GM21717 (cell line): ENCODE data around the gene NSDHL.
"Not testable (repeated sequence)": the region's sequence is repeated elsewhere in the genome, so short reads cannot be mapped to it uniquely, and the experiment has no call there.

Source experiments
- ATAC-seq: cut with Tn5 transposase; IDR thresholded peaks from one replicate; pipeline ENCODE4 v1.9.1; 2021; ENCODE audit warnings: mild to moderate bottlenecking, moderate library complexity; ENCODE audit not compliant: unreplicated experiment

The NSDHL gene

GRCh38 chrX:152830312-152831305, at the start of gene NSDHL, which contains the start of gene CETN2:
NSDHL (plus strand) TSS chrX:152831063; CDS start chrX:152846325, 15,262 bp downstream.
CETN2 (minus strand) TSS chrX:152830757; CDS start chrX:152830710, 47 bp downstream.
- peak; percentile 98 for ATAC-seq

GRCh38 chrX:152787062-152787461, 43.8 kb upstream of the NSDHL start:
- not testable (repeated sequence) for ATAC-seq

- ATAC-seq, result no peak
Observed at GRCh38 chrX:152798945-152799344, 31.9 kb upstream of the NSDHL start.

- ATAC-seq, result no peak
Observed at GRCh38 chrX:152806035-152806434, 24.8 kb upstream of the NSDHL start.

GRCh38 chrX:152810403-152810802, 20.5 kb upstream of the NSDHL start:
- no peak for ATAC-seq

- ATAC-seq, result no peak
Observed at GRCh38 chrX:152813206-152813605, 17.7 kb upstream of the NSDHL start.

GRCh38 chrX:152814048-152814447, 16.8 kb upstream of the NSDHL start:
- ATAC-seq, result no peak

GRCh38 chrX:152817078-152817764, 13.6 kb upstream of the NSDHL start:
- ATAC-seq, result no peak

GRCh38 chrX:152818356-152818755, 12.5 kb upstream of the NSDHL start:
- ATAC-seq, result no peak

- ATAC-seq, result no peak
Observed at GRCh38 chrX:152819266-152819665, 11.6 kb upstream of the NSDHL start.

GRCh38 chrX:152819732-152820131, 11.1 kb upstream of the NSDHL start:
- no peak for ATAC-seq

- ATAC-seq, result no peak
Observed at GRCh38 chrX:152821145-152821765, 9.6 kb upstream of the NSDHL start.

- no peak for ATAC-seq
Observed at GRCh38 chrX:152822383-152823086, 8.3 kb upstream of the NSDHL start.

- ATAC-seq, result no peak
Observed at GRCh38 chrX:152823657-152824056, 7.2 kb upstream of the NSDHL start.

- no peak for ATAC-seq
Observed at GRCh38 chrX:152824841-152825374, 6.0 kb upstream of the NSDHL start.

- no peak for ATAC-seq
Observed at GRCh38 chrX:152831391-152831790, 528 bp downstream of the NSDHL start.

GRCh38 chrX:152832520-152832919, 1.7 kb downstream of the NSDHL start:
- no peak for ATAC-seq

- no peak for ATAC-seq
Observed at GRCh38 chrX:152833378-152833777, 2.5 kb downstream of the NSDHL start.

- not testable (repeated sequence) for ATAC-seq
Observed at GRCh38 chrX:152835470-152835869, 4.6 kb downstream of the NSDHL start.

- no peak for ATAC-seq
Observed at GRCh38 chrX:152842772-152843338, 12.0 kb downstream of the NSDHL start.
